ENCODE measurements around the gene SHH.
"Not testable (repeated sequence)": the region's sequence is repeated elsewhere in the genome, so short reads cannot be mapped to it uniquely, and the experiment has no call there.

The SHH gene

DNA sequence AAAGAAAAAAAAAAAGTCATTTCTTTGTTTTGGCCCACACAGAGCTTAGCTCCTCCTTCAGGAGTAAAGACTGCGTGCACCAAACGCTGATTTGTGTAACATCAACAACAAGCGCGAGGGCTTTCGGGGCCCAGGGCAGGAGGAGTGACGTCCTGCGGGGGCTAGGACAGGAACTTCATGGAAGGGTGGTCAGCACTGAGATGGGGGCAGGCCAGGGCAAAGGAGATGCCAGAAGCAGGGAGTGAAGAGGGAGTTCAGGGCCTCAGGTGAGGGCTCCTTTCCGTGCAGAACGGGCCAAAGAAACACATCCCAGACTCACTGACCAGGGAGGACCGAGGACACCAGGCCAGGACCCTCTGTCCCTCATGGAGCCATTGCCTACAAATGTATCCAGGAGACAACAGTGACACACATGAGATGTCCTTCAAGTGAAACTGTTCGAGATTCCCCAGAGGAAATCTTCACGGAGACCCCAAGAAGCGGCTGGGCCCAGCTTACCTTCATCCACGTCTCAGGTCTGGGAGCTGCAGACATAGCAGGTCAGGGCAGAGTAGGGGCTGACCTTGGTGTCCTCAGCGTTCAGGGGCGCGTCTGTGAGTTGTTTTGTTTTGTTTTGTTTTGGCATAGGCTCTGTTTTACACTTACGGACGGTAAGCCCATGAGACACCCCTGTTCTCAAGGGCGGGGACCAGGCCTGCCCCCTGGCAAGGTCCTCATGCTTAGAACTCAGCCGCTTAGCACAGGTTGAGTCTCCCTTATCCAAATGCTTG lies 30.4 kb upstream of the SHH start:
- DNase-seq, result no peak

DNA sequence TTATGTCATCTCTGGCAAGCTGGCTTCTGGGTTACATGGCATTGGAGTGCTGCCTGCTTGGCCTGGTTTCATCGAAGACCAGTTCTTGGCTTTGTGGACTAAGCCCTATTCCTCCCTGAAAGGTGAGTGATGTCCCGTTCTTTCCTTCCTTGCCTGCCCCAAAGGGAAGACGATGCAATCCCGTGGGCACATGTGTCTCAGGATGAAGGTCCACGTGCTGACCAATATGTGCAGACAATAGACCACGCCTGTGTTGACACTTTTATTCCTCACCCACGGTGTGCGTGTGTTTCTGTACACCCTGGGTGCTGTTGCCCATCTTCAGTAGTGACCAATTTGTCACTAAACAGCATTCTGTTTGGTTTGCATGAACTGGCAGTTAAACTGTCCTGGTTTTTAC lies 28.6 kb upstream of the SHH start:
- no peak for DNase-seq

DNA sequence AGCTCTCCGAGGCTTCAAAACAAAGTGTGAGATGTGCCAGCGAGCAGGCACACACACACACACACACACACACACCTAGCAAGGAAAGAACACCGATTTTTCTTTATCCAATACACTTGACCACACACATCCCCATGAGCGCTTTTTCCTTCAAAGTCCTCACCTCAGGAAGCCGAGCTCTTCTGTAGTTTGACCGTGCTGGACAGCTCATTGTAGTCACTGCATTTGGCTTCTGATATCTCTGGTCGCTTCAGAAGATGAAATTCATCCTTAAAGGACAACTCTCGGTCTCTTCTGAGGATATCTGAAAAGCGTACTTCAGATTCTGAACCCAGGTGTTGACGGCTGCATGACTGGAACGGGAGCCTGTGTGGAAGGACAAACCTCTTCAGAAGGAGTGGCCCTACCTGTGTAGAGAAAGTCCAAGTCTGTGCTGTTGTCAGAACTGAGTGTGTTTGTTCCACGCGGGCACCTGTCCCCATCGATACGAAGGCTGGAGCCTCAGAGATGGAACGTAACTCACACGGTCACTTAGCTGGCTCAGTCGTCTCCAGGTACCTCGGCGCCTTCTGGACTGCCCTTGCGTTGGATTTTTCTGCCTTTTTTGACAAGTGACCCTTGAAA lies 28.1 kb upstream of the SHH start:
- DNase-seq, result no peak

DNA sequence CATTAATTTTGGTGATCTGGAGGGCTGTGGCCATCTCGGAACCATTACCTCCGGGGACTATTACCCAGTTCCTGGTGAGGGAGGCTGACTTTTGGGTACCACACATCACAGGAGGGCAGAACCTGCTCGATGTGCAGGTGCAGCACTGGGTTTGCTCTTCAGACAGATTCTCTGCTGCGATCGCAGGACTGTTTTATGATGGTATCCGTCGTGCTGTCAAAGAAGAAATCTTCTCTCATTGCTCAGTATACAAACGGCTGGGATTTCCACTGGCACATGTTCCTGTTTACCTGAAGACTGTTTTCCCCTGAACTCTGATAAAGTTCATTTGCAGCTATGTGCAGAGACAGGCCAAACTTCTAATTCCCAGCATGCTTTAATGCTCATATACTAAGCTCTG lies 27.2 kb upstream of the SHH start:
- DNase-seq, result no peak

DNA sequence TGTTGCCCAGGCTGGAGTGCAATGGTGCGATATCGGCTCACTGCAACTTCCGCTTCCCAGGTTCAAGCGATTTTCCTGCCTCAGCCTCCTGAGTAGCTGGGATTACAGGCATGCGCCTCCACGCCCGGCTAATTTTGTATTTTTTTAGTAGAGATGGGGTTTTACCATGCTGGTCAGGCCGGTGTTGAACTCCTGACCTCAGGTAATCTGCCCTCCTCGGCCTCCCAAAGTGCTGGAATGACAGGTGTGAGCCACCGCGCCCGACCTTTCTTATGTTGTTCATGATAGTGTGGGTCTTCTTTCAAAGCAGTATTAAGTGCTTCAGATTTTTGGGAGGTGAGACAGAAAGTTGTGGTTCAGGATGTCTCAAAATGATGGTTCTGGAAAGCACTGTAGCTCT lies 26.0 kb upstream of the SHH start:
- DNase-seq, result not testable (repeated sequence)

DNA sequence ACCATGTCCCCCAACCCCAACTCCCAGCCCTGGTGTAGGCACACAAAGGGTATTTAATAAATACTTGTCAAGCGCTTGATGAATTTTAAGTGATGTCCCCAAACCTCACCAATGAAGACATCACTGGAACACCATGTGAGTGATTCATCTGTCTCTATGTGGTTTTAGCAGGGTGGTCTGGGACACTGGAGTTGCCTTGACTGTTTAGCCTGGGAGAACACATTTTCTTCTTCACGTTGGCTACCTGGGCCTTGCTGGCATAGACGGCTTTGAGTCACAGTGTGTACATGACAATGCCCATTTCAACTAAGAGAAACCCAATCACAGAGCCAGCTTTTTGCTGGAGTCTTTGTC lies 24.8 kb upstream of the SHH start:
- no peak for DNase-seq

DNA sequence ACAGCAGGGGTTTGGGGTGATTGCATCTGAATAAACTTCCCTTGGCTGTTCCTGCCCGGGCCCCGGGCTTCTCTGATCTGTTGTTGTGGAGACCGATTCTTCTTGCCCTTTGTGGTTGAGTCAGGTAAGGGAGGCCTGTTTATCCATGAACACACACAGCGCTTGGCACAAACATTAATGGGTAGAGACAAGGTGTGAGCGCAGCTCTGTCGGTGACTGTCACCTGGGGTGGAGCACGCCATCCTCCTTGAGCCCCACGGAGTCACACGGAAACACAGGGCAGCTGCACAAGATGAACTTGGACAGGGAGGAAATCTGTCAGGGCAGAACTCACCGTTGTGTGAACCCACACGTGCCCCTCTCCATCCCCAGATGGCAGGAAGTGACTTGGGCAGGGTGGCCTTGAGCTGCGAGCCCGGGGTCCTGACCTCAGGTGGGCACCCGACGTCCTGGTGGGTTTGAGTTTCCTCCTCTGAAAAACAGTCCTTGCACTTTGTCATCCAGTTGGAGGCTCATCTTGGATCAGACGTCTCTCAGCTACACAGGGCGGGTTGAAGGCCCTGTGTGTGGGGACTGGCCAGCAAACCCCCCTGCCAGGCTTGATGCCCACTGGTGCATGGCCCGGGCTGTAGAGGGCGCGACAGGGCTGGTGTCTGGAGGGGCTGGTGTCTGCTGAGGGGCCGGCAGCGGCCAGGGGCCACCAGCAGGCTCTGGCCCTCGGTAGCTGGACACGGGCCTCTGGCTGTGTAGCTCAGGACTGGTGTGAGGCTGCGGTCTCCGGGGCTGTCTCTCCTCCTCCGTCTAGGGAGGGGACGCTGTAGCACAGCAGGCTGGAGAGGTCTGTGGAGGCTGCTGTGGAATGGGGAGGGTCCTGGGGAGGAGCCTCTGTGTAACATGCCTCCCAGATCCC lies 24.2 kb upstream of the SHH start:
- no peak for DNase-seq

DNA sequence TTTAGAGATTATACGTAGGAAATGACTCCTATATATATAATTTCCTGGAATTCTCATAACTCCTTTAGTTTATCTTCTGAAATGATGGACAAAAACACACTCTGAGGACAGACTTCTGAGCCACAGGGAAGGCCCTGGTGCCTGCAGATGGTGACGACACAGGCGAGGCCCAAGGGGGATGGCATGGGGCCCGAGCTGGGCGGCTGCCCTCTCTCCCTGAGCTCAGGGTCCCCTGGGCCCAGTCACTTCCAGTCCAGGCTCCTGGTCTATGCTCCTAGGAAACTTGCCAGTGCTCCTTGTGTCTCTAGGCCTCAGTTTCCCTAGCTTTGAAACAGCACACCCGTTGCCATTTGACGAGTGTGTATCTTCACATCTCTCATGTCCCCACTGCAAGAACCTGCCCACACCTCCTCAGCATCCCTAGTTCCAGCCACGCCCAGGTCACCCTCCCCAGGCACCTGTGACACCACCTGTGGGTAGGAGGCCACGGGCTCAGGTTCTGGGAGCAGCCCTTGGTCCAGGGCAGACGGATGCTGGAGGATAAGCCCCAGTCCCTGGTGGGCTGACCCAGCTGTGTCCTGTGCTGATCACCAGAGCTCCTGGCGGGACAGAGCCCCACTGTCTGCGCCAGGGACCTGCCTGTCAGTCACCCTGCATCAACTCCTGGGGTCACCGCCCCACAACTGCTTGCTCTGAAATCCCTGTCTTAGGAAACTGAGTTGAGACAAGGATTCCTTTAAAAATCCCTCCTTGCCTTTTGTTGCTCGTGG lies 23.4 kb upstream of the SHH start:
- no peak for DNase-seq

DNA sequence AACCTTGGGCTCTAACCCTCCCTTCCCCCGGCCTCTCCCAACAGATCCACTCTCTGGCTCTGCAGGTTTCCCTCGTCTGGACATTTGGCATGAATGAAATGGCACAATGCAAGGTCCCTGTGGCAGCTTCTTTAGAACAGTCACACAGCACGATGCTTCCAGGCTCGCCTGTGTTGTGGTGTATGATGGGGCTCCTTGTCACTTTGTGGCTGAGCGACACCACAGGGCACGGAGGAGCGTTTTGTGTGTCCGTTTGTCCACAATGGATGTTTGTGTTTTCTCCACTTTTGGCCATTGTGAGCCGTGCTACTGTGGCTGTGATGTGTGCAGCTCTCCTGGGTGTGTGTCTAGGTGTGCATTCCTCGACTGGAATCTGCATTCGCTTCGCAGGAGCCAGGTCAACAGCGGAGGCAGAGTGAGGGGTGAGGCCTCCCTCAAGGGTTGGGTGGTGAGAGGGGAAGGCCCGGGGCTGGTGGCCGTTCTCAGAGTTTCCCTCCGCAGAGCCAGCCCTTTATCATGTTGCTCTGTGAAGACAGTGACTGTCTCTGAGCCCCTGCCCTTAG lies 22.3 kb upstream of the SHH start:
- DNase-seq, result no peak

DNA sequence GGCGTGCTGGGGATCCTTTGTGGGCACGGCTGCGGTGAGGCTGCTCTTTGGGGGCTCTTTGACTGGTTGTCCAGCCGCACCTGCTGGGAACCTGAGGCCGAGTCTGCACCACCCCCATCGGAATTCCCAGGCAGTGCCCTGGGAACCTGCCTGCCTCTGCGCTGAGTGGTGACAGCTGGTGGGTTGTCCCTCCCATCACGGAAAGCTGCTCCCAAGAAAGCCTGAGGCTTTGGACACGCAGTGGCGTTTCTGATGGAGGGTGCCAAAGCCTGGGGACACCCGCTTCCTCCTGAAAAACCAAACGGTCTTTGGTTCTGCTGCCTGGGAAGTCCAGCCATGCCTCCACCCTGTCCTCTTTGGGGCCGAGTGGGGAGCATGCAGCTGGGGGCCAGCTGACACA lies 21.4 kb upstream of the SHH start:
- no peak for DNase-seq

DNA sequence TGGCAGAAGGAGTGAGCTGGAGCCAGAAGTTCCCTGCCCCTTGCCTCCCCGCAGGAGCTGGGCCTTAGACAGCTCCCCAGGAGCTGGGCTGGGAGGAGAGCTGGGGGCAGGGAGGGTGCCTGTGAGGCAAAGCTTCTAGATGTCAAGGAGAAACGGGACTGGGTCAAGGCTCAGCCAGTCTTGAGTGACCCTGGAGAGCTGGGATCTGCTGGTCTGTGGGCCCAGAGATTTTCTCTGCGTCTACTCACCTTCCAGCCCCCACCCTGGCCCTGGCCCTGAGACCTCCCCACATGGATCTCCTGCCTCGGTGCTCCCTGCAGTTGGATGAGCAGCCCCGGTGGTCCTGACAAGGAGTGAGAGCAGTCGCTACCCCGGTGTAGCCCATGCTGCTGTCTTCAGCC lies 20.3 kb upstream of the SHH start:
- DNase-seq, result no peak

DNA sequence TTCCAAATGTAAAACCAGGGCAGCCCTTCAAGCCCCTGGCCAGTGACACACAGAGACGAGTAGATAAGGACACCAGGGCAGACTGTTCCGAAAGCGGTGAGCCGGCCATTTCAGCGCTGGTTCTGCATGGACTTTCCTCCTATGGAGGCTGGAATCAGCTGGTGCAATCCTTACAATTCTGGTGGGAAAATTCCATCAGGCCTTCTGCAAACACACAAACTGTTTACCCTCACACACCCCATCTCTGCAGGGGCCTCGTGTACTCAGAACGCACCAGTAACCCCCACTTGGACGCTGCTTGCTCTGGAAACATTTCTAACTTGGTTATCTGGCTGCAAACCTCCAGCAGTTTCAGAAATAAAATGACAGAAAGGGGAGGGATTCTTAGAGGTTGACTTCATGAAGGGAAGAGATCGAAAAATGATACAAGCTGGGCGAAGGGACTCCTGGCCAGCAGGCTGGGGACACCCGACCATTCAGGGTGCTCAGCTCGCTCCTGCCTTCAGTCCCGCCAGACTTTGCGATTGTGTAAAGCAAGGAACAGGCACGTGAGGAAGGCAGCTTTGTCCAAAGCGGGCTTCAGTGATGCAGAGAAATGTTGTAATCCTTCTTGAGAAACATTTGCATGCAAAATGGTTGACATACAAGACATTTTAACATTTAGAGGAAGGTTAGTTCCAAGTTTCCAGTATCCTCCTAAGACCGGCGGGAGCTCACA lies 19.7 kb upstream of the SHH start:
- DNase-seq, result no peak

DNA sequence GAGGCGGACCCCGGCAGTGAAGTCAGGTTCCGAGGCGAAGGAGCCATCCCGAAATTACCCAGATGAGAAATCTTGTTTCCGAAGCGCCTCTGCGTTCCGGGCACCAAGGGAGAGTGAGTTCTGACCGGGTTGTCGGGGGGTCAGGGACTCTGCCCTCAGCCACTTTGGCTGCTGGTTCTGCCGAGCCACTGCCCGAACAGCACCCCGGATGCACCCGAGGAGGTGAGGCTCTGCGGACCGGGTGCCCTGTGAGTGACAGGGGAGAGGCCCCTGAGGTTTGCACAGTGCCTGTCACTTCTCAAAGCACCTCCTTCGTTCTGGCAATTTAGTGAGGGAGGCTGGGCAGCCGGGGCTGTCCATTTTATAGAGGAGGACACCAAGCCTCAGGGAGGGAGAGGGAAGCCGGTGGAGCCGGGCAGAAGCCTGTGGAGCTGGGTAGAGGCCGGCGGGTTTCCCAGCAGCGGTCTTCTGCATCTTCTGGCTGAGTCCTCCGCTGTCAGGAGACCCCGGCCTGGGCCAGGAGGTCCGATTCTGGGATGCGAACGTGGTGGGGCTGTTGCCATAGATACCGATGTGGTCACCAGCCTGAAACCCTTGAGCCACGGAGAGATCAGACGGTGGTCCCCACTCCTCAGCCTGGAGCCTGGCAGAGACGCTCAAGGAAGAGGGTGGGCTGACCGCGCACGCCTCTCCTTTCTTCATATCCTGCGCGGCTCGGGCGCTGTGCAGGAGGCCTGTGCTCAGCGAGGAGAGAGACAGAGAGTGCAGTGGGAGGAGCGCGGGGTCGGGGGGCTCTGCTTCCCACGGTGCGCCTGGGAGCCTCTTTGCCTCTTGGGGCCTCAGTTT lies 18.9 kb upstream of the SHH start:
- no peak for DNase-seq

DNA sequence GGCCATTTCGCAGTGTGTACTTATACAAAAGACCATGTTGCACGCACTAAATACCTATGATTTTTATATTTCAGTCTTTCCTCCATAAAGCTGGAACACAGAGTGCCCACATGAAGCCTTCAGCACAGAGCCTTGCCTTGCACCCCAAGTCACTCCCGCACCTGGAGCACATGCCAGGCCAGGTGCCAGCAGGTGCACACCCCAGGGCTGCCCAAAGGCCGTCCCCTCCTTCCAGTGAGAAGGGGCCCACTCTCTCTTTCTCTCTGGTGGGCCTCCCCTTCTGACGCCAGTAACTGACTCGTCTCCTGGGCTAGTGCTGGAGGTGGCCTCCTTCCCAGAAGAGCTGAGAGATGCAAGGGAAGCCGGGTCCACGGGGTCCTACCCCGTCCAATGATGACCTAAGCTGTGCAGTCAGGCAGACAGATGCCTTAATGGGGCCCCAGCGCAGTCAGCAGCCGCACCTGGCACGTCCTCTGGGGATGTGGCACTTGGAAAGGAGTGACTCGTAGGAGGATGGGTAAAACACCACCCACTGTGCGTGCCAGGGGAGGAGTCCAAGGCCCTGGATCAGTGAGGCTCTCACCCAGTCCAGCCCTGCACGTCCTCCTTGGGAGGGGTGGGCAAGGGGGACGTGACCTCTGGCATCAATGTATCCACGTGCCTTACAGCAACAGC lies 17.7 kb upstream of the SHH start:
- no peak for DNase-seq

DNA sequence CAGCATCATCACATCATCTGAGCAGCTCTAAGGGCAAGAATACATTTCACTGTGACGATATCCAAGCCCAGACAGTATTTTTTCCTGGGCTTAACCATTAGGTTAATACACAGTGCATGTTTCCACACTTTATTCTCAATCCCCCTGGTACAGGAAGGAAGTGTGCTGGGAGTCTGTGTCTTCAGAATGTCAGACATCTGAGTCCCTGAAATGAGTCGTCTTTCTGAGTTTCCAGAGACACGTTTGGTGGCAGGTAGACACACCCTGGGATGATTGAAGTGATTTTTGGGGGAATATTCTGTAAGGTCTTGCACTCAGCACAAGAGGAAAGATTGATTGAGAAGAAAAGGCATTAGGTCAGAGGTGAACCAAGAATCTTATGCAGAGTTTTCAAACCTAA lies 13.1 kb upstream of the SHH start:
- DNase-seq, result no peak

DNA sequence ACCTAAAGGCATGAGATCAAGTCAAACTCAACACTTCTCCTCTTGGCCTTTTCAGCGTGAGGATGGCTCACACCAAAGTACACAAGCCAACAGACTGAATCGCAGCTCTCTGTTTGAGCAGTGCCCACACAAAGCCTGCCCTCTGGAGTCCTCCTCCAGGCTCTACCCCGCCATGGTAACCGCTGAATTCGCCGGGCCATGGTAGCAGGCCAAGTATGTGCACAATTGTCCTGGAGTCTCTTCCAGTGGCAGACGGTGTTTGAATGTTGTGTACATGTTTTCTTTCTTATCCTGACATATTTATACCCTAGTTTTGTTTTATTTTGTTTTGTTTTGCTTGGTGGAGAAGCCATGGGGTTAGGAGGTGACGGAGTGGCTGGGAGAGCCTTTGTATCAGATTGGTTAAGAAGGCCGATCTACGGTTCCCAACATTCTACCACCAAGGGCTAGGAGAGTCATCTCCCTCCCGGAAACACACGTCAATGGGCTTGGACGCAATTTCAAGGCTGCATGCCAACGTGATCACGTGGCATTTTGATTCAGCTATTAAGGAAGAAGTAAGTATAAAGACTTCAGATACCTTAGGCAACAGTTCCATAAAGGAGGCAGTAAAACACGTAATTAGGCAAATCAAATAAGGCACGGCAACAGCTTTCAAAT lies 12.1 kb upstream of the SHH start:
- no peak for DNase-seq

DNA sequence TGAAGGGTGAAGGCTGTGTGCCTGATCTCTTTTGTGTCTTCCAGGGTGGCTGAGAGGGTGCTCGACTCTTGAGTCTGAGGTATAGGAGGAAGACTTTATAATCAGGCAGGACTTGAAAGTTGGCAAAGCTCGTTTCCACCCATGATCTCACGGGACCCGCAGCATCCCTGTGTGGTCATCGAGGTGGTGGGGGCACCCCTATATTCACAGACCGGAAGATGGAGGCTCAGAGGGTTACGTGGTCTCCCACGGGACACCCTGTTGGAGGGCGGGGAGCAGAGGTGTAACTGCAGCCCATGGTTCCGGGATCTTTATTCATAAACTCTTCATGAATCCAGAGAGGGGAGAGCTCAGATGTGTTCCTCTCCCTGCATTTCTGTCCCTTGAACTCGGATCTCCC lies 9.6 kb upstream of the SHH start:
- DNase-seq, result no peak

DNA sequence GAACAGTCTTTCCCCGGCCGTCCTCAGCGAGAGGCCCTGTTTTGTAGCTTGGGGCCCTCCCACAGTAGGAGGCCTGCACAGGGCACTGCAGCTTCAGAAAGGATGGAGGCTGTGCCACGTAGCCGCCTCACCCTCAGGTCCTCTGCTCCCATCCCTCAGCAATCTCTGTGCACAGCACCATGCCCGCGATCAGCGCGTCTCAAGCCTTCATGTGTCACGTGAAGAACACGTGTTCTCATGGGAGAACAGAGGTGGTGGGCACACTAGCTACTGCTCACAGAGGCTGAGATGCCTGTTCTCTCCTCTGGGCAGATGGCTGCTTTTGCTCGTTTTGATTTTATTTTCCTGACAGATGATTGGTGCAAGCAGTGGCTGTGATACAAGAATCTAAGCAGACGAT lies 8.5 kb upstream of the SHH start:
- DNase-seq, result no peak

DNA sequence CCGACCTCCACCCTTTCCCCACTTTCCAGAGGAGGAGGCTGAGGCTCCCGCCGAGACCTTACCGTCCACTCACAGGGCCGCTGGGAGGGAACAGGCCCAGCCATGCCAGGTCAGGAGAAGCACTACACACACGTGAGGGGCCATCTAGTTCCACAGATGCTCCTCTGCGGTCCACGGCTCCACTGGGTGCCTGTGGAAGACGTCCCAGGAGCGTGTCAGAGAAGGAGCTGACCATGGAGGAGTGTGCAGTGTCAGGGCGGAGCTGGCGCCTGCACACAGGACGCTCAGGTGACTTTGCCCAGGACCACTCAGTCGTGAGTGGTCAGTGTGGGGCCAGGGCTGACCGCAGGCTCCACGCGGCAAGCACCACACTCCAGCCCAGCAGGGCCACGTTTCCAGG lies 8.0 kb upstream of the SHH start:
- no peak for DNase-seq

DNA sequence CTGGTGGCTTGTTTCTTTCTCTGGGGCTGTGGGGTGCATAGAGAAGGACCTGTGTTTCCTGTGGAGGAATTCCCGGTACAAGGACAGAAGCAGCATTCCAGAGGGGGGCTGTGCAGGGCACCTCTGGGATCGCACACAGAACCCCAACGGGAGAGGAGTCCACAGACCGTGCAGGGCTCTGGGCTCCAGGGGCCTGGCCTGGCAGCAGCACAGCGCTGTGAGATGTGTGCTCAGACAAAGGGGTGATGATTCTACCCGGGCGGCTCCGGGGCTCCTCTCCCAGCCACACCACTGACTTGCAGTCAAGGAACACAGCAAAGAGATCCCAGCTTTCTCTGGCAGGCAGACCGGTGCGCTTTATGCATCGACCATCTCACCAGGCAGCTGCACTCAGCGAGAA lies 6.9 kb upstream of the SHH start:
- no peak for DNase-seq
